ENCODE data around the gene UNC45B.
"Not testable (repeated sequence)": the region's sequence is repeated elsewhere in the genome, so short reads cannot be mapped to it uniquely, and the experiment has no call there.

The UNC45B gene

GRCh38 chr17:35171834-35172233, 24.2 kb downstream of the UNC45B start:
- no peak for DNase-seq

GRCh38 chr17:35172321-35172720, 24.7 kb downstream of the UNC45B start:
- not testable (repeated sequence) for DNase-seq

GRCh38 chr17:35174835-35175334, 27.3 kb downstream of the UNC45B start:
- DNase-seq = no peak

- no peak for DNase-seq
Observed at GRCh38 chr17:35175638-35176415, 28.2 kb downstream of the UNC45B start.

GRCh38 chr17:35176897-35177296, 29.3 kb downstream of the UNC45B start:
- no peak for DNase-seq

GRCh38 chr17:35179379-35179778, 31.8 kb downstream of the UNC45B start:
- DNase-seq = not testable (repeated sequence)

GRCh38 chr17:35183332-35183731, 35.7 kb downstream of the UNC45B start:
- no peak for DNase-seq

- DNase-seq = no peak
Observed at GRCh38 chr17:35184274-35184673, 36.7 kb downstream of the UNC45B start.

GRCh38 chr17:35185849-35186248, 38.2 kb downstream of the UNC45B start:
- peak; percentile 30 for DNase-seq

GRCh38 chr17:35187481-35187880, 39.9 kb downstream of the UNC45B start:
- no peak for DNase-seq

- no peak for DNase-seq
Observed at GRCh38 chr17:35188111-35188510, 40.5 kb downstream of the UNC45B start.

- peak; percentile 92 for DNase-seq
Observed at GRCh38 chr17:35189291-35189690, 41.7 kb downstream of the UNC45B start.

GRCh38 chr17:35191001-35191695, 43.5 kb downstream of the UNC45B start:
- no peak for DNase-seq

- no peak for DNase-seq
Observed at GRCh38 chr17:35192708-35193107, 45.1 kb downstream of the UNC45B start.

GRCh38 chr17:35194001-35194400, 46.4 kb downstream of the UNC45B start, which contains the start of gene SLC35G3:
Gene SLC35G3, minus strand, starts transcription at chr17:35194393. Its CDS starts 86 bp downstream, at chr17:35194307.
- DNase-seq = not testable (repeated sequence)

- not testable (repeated sequence) for DNase-seq
Observed at GRCh38 chr17:35195062-35195461, 47.4 kb downstream of the UNC45B start.

GRCh38 chr17:35202582-35202981, 55.0 kb downstream of the UNC45B start:
- not testable (repeated sequence) for DNase-seq

GRCh38 chr17:35210741-35211140, 63.1 kb downstream of the UNC45B start:
- no peak for DNase-seq

- DNase-seq = no peak
Observed at GRCh38 chr17:35212668-35213067, 65.1 kb downstream of the UNC45B start.

- DNase-seq = no peak
Observed at GRCh38 chr17:35213412-35213940, 65.9 kb downstream of the UNC45B start.

GRCh38 chr17:35214192-35214591, 66.6 kb downstream of the UNC45B start:
- no peak for DNase-seq

GRCh38 chr17:35214631-35215273, 67.1 kb downstream of the UNC45B start:
- no peak for DNase-seq

- DNase-seq = no peak
Observed at GRCh38 chr17:35217107-35217506, 69.5 kb downstream of the UNC45B start.
